Measurements from ENCODE around the gene LRRC58. TPM values are rescaled to one million over a fixed set of nuclear protein-coding genes. Genes with fewer than 3 reads are reported as not detected.
"Not testable (repeated sequence)": the region's sequence is repeated elsewhere in the genome, so short reads cannot be mapped to it uniquely, and the experiment has no call there.

LRRC58 gene
- total RNA-seq (2014; rRNA removed; shearing (Covaris generic)) = 26.3 and 38.2 TPM in 2 replicates

GRCh38 chr3:120348991-120349854 lies at the start of gene LRRC58:
Gene LRRC58, minus strand, starts transcription at chr3:120349354. Its CDS starts 111 bp downstream, at chr3:120349243.
- DNase-seq (ENCODE audit: low spot score) = peak; percentile 94

DNA sequence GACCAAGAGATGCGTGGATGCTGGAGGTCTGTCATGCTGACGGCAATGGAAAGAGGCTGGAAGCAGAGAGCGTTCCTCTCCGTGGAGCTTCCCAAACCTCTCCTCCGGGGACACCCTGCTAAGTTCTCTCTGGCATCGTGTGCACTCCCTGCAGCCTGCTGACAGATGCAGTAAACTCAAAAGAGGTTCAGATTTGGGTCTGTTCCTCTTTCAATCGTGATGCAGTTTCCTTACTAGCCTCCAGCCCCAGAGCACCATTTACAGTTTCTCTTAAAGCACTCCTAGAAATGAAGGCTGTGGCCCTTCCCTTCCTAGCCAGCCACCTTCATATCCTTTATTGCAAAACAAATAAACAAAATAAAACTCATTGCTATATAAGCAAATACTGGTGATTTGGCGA lies 47.3 kb upstream of the LRRC58 start:
- no peak for DNase-seq (ENCODE audit: low spot score)

DNA sequence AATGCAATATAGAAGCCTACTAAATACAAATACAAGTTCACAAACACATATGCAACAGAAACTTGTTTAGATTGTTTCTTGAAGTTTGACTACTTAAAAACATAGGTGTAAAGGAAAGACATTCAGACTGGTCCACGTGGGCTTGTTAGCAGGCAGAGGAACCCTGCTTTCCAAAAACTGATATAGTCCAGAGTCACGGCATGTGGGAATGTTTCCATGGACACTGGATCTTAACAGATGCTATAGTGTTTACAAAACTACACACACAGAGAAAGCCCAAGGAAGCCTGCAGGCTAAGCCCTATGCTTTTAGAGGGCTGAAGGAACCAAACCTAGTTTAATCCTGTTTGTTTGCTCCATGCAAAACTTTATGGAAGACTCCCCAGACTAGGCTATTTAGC lies 45.2 kb upstream of the LRRC58 start:
- DNase-seq (ENCODE audit: low spot score) = no peak

GRCh38 chr3:120393761-120394160 lies 44.6 kb upstream of the LRRC58 start:
- DNase-seq (ENCODE audit: low spot score) = no peak

DNA sequence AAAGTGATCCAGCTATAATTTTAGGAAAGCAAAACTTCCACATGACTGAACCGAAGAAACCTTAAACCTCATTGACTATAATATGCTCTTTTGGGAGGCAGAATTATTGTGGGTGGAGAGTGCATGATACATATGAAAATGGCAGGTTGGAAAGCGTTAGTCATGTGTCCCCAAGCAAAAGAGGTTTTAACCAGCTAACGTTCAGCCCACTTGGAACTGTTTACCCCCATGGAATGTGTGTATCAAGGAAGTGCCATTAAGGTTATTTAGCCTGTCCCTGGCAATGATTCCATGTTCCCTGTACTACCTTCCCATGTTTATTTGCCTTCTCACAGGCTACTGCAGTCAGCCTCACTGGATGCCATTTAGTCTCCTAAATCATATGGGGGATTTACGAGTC lies 44.1 kb upstream of the LRRC58 start:
- no peak for DNase-seq (ENCODE audit: low spot score)

GRCh38 chr3:120382941-120383447 lies 33.8 kb upstream of the LRRC58 start:
- DNase-seq (ENCODE audit: low spot score) = no peak

DNA sequence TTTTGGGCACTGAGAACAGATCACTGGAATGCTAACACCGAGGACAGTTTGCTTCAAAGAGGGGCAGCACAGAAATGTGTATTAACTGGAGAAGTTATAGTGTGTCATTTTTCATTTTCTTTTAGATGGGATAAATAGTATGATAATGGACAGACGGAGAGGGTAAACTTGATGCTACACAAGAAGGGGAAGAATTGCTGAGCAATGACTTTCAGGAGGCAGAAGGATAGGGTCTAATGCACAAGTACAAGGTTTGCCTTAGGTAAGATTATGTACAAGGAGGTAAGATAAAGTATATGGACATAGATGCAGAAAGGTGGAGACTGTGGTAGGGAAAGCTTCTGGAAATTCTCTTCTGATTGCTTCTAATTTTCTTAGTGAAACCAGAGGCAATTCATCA lies 32.3 kb upstream of the LRRC58 start:
- no peak for DNase-seq (ENCODE audit: low spot score)

DNA sequence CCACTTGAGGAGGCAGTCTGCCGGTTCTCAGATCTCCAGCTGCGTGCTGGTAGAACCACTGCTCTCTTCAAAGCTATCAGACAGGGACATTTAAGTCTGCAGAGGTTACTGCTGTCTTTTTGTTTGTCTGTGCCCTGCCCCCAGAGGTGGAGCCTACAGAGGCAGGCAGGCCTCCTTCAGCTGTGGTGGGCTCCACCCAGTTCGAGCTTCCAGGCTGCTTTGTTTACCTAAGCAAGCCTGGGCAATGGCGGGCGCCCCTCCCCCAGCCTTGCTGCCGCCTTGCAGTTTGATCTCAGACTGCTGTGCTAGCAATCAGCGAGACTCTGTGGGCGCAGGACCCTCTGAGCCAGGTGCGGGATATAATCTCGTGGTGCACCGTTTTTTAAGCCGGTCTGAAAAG lies 28.8 kb upstream of the LRRC58 start:
- not testable (repeated sequence) for DNase-seq (ENCODE audit: low spot score)

DNA sequence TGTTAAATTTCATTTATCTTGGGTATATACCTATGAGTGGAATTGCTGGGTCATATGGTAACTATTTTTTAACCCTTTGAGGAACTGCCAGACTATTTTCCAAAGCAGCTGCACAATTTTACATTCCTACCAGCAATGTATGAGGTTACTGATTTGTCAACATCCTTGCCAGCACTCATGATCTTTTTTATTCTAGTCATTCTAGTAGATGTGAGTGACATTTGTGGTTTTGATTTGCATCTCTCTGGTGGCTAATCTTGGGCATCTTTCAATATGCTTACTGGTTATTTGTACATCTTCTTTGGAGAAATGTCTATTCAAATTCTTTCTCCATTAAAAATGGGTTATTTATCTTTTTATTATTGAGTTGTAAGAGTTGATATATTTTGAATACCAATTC lies 21.3 kb upstream of the LRRC58 start:
- no peak for DNase-seq (ENCODE audit: low spot score)

DNA sequence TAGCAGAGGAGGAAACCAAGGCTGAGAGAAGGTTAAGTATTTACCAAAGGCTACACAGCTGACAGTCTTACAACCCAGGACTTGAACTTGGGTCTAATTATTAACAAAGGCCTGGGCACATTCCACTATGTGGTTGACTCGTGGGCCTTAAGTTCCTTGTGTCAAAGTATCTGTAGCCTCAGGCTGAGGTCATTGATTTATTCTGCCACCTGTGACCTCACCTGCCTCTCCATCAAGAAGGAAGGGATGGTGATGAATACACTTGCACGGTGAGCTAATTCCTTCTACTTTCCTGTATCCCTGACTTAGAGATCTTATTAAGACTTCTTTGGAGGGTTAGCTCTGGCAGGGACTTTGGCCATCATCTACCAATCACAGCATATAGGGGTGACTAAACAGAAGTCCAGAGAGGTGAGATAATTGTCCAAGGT lies 19.9 kb upstream of the LRRC58 start:
- no peak for DNase-seq (ENCODE audit: low spot score)

DNA sequence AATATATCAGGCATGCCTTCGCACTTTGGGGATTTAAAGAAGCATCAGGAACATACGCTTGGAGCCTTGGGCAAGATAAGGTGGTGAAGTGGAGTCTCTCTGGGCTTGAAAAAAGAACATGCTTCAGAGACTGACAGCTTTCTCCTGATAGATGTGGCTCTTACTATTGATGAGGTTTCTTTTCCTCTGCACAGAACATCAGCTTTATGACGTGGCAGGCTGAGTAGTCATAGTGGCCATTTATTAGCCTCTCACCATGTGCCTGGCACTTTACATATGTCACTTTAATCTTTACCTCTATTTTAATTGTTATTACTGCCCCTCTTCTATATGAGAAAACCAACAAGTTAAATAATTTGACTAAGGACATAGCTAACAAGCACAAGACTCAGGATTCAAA lies 19.0 kb upstream of the LRRC58 start:
- DNase-seq (ENCODE audit: low spot score) = no peak

GRCh38 chr3:120364821-120365220 lies 15.7 kb upstream of the LRRC58 start:
- DNase-seq (ENCODE audit: low spot score) = no peak

DNA sequence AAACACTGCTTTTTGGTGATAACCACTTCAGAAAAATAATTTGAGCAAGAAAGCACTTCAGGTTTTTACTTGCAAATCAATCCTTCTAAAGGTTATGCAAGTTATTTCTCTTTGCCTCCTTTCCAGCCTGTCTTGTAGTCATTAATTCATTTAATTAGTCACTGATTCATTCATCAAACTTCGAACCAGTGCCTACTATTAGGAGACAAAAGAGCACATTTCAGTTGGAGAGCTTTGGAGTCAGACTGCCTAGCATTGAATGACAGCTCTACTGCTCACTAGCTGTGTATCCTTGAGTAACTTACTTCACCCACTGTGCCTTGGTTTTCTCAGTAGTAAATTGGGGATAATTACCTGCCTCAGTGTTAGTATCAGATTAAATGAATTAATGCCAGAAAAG lies 14.9 kb upstream of the LRRC58 start:
- no peak for DNase-seq (ENCODE audit: low spot score)

GRCh38 chr3:120357807-120358206 lies 8.7 kb upstream of the LRRC58 start:
- DNase-seq (ENCODE audit: low spot score) = no peak

DNA sequence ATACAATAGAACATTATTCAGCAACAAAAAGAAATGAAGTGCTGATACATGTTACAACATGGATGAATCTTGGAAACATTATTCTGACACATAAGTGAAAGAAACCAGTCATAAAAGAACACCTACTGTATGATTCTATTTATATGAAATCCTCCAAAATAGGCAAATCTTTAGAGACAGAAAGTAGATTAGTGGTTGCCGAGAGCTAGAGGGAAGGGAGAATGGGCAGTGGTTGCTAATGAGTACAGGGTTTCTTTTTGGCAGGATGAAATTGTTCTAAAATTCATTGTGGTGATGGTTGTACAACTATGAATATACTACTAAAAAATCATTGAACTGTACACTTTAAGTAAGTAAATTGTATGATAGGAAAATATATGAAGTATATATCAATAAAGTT lies 6.3 kb upstream of the LRRC58 start:
- no peak for DNase-seq (ENCODE audit: low spot score)

GRCh38 chr3:120353463-120353862 lies 4.3 kb upstream of the LRRC58 start:
- no peak for DNase-seq (ENCODE audit: low spot score)

- DNase-seq (ENCODE audit: low spot score) = no peak
Measured at GRCh38 chr3:120352017-120352416, 2.9 kb upstream of the LRRC58 start.

- peak; percentile 75 for DNase-seq (ENCODE audit: low spot score)
Measured at GRCh38 chr3:120350401-120350941, 1.3 kb upstream of the LRRC58 start.

DNA sequence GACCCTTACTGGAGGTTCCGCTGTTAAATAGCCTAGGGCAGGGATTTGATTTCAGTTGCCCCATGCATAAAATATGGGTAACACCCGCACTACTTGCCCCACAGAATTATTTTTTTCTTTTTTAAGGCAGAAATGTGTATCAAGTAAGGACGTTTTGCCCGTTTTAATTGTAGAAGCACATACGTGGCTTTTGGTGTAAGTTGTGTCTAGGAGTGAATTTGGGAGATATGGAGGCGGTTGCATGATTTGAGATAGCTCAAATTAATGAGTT lies 636 bp upstream of the LRRC58 start:
- DNase-seq (ENCODE audit: low spot score) = no peak

GRCh38 chr3:120348065-120348990 lies 826 bp downstream of the LRRC58 start:
- no peak for DNase-seq (ENCODE audit: low spot score)

- DNase-seq (ENCODE audit: low spot score) = no peak
Measured at GRCh38 chr3:120344349-120344748, 4.8 kb downstream of the LRRC58 start.

DNA sequence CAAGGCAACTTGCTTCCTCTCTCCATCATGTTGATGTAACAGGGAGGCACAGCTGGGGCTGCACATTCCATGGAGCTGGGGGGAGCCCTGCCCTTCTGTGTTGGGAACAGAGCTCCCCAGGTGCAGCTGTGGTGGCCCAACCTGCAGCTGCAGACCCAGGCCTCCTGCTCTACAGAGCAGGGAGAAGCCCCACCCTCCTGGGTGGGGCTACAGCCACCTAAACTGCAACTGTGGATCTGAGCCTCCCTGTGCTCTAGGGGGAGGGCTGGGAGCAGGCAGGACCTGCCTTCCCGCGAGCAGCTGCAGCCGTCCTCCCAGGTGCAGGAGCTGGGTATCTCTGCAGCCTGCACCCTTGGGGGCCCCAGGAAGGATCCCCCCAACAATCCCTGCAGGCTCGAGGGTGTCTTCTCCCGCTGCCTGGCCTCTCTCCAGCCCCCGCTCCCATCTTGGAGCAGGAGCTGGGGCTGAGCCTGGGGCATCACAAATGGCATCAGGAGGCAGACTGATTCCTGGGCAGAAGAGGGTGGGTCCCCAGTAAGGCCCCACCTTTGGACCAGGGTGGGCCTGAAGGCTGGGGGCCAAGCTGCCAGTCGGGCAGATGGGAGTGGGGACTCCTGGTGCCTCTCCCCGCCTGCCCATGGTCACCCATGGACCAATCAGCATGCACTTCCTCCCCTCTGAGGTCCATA lies 7.4 kb downstream of the LRRC58 start:
- no peak for DNase-seq (ENCODE audit: low spot score)

Data from H4 (cell line).